Kidney (tissue), 14 donors: Measurements from ENCODE around the gene RAD51C. TPM values are rescaled to one million over a fixed set of nuclear protein-coding genes. Genes with fewer than 3 reads are reported as not detected.
"Not testable (repeated sequence)": the region's sequence is repeated elsewhere in the genome, so short reads cannot be mapped to it uniquely, and the experiment has no call there.

Experiments used
- DNase-seq, 5 donors: peaks; one replicate each; pipeline ENCODE4 v3.0.0-alpha.2; 2013 to 2020
- FAIRE-seq: peaks from 2 replicates; lab custom pipeline; 2012; peaks lifted over from hg19 to GRCh38; lab: Jason Lieb, UNC
- H3K27ac ChIP-seq, 2 donors: one replicate each; pipeline ENCODE4 v1.7.0; 2013; ENCODE audit warnings: low read depth in 2 of 2, low read length in 2 of 2, inconsistent platforms in 1 of 2
- H3K27me3 ChIP-seq: one replicate; pipeline ENCODE4 v1.7.1; 2013; ENCODE audit warnings: low read length, inconsistent platforms; ENCODE audit not compliant: control insufficient read depth, insufficient read depth
- H3K36me3 ChIP-seq, 3 donors: one replicate each; pipeline versions ENCODE4 v1.7.0 to v1.7.1; 2013; ENCODE audit warnings: low read length in 3 of 3, control low read depth in 1 of 3, inconsistent platforms in 1 of 3; ENCODE audit not compliant: insufficient read depth in 3 of 3, control insufficient read depth in 2 of 3
- H3K4me1 ChIP-seq, 3 donors: one replicate each; pipeline versions ENCODE4 v1.7.0 to v1.7.1; 2013; ENCODE audit warnings: low read length in 3 of 3, inconsistent platforms in 1 of 3, low read depth in 1 of 3; ENCODE audit not compliant: control insufficient read depth in 2 of 3, insufficient read depth in 2 of 3
- H3K4me3 ChIP-seq, 3 donors: one replicate each; pipeline versions ENCODE4 v1.7.0 to v1.8.1; 2013; ENCODE audit warnings: low read length in 3 of 3, control low read depth in 1 of 3, inconsistent platforms in 1 of 3
- H3K9ac ChIP-seq, 3 donors: one replicate each; pipeline versions ENCODE4 v1.7.0 to v1.7.1; 2013; ENCODE audit warnings: low read length in 3 of 3, control low read depth in 1 of 3, inconsistent platforms in 1 of 3
- H3K9me3 ChIP-seq, 3 donors: one replicate each; pipeline versions ENCODE4 v1.7.0 to v1.7.1; 2013; ENCODE audit warnings: low read length in 3 of 3, control low read depth in 1 of 3, inconsistent platforms in 1 of 3; ENCODE audit not compliant: control insufficient read depth in 2 of 3, insufficient read depth in 1 of 3
- intact Hi-C: fragments of 100-400 bp; cut with DNase I; formaldehyde crosslinking; loops from one replicate; pipeline ENCODE4 v1.11.1; 2022
- polyA plus RNA-seq: library from polyadenylated mRNA; stranded (reverse); fragments of 350-450 nt; fragmentation: Illumina TruSeq; extraction: RNeasy Lipid Tissue Mini Kit (QIAGEN cat#74804); gene quantifications from one replicate; pipeline ENCODE4 v1.2.3, GENCODE V29; 2014; ENCODE audit warnings: low read depth, low replicate concordance; ENCODE audit not compliant: insufficient read depth
- total RNA-seq: library from RNA; stranded (reverse); fragmentation: NEBNext Ultra II Directional; extraction: Animal tissue kit (Norgen Biotek cat#: 25700); gene quantifications from one replicate; pipeline ENCODE4 v1.2.1, GENCODE V29; 2021
- TF ChIP-seq, protein P1 (sequence below): IDR thresholded peaks from 3 replicates; pipeline ENCODE4 v1.5.1; 2012; ENCODE audit warnings: mild to moderate bottlenecking, moderate library complexity, borderline replicate concordance; ENCODE audit not compliant: insufficient read depth; ENCODE audit errors: extremely low read depth
- donor health status: control.
- donor health status: control.
- donor health status: control.
- donor health status: control.
- donor health status: control.
- donor health status: DM: yes; HTN: yes; CAD: no.
- donor health status: Normal renal cell carcinoma (clear cell type).

Gene RAD51C
- total and polyA plus RNA-seq, 2 donors from 2014 or later, result 20.2 to 29.3 TPM

DNA sequence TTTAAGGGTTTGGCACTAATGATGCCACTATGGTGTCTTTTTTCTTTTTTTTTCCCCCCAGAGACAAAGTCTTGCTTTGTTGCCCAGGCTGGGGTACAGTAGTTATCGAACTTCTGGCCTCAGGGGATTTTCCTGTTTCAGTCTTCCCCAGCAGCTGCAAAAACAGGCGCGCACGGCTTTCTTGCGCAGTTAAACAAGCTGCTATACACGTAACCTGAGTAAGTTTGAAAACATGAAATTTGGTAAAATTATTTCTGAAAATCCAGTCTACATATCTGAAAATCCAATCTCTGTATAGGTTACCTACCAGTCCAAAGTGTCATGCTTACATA is 12.4 kb upstream of the RAD51C start:
- Histone ChIP-seq H3K4me3 (no peak overlapping the region), H3K27ac (no peak overlapping the region), H3K4me1 (no peaks in the 10 kb centered on the region), H3K27me3 (no peaks in the 10 kb centered on the region), H3K9me3 (no peaks in the 10 kb centered on the region), H3K36me3 (no peaks in the 10 kb centered on the region), H3K9ac (no peak overlapping the region)
- TF ChIP-seq, protein P1, sequence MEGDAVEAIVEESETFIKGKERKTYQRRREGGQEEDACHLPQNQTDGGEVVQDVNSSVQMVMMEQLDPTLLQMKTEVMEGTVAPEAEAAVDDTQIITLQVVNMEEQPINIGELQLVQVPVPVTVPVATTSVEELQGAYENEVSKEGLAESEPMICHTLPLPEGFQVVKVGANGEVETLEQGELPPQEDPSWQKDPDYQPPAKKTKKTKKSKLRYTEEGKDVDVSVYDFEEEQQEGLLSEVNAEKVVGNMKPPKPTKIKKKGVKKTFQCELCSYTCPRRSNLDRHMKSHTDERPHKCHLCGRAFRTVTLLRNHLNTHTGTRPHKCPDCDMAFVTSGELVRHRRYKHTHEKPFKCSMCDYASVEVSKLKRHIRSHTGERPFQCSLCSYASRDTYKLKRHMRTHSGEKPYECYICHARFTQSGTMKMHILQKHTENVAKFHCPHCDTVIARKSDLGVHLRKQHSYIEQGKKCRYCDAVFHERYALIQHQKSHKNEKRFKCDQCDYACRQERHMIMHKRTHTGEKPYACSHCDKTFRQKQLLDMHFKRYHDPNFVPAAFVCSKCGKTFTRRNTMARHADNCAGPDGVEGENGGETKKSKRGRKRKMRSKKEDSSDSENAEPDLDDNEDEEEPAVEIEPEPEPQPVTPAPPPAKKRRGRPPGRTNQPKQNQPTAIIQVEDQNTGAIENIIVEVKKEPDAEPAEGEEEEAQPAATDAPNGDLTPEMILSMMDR, result no peak
- peak in 1 of 5 donors; percentile 3 for DNase-seq
- FAIRE-seq, result no peak
- intact Hi-C loops, result no loop called here

DNA sequence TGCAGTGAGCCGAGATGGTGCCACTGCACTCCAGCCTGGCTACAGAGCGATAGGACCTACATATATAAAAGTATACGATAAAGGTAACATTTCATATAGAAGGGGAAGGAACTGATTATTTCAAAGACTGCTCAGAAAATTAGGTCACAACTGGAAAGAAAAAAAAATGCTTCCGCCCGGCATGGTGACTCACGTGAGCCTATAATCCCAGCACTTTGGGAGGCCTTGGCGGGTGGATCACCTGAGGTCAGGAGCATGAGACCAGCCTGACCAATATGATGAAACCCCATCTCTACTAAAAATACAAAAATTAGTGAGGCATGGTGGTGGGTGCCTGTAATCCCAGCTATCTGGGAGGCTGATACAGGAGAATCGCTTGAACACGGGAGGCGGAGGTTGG is 8.4 kb upstream of the RAD51C start:
- Histone ChIP-seq H3K9me3 (no peaks in the 10 kb centered on the region), H3K27ac (no peak overlapping the region), H3K4me1 (no peaks in the 10 kb centered on the region), H3K27me3 (no peaks in the 10 kb centered on the region), H3K4me3 (no peak overlapping the region), H3K9ac (no peak overlapping the region), H3K36me3 (no peaks in the 10 kb centered on the region)
- no peak for FAIRE-seq
- intact Hi-C loops, result no loop called here
- TF ChIP-seq, protein P1, result no peak
- DNase-seq, result no peak

DNA sequence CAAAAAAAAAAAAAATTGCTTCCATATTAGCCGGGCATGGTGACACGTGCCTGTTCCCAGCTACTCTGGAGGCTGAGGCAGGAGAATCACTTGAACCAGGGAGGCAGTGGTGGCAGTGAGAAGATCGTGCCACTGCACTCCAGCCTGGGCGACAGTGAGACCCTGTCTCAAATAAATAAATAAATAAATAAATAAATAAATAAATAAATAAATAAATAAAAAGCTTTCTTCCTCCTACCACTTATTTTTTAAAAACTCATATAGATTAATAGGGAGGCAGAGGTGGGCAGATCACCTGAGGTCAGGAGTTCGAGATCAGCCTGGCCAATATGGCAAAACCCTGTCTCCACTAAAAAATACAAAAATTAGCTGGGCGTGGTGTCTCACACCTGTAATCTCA is 7.9 kb upstream of the RAD51C start:
- H3K27me3 ChIP-seq, H3K4me3 ChIP-seq, intact Hi-C loops, H3K9ac ChIP-seq, H3K27ac ChIP-seq, FAIRE-seq, H3K4me1 ChIP-seq, H3K36me3 ChIP-seq, DNase-seq, H3K9me3 ChIP-seq: not testable (repeated sequence)

DNA sequence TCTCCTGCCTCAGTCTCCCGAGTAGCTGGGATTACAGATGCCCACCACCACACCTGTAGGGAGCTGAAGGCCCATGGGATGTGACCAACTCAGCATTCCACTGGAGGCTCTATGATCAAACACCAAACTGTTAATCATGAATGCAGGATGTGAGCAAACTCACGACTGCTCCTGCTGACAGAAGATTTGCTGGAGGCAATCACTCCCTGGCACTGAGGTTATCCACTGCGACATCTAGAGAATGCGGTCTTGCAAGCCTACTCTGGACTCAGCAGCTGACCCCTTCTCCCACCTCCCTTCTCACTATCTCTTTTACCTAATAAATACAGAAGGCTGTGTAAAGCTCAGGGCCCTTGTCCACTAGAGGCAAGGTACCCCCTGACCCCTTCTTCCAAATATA is 5.4 kb upstream of the RAD51C start:
- no peak for FAIRE-seq
- intact Hi-C loops, result no loop called here
- H3K9me3 ChIP-seq, result no peaks in the 10 kb centered on the region

More for the DNA sequence above, 5.4 kb upstream of the RAD51C start:
- peaks cover 0 to under 1% (median 0%) of the 10 kb centered on the region in 3 donors for H3K4me1 ChIP-seq
- no peak overlapping the region for H3K4me3 ChIP-seq
- DNase-seq, result no peak
- no peaks in the 10 kb centered on the region for H3K27me3 ChIP-seq
- no peaks in the 10 kb centered on the region for H3K36me3 ChIP-seq
- no peak overlapping the region for H3K27ac ChIP-seq
- TF ChIP-seq, protein P1, result no peak
- H3K9ac ChIP-seq, result no peak overlapping the region
